ENCODE data around the gene MZT1.

MZT1 gene

GRCh38 chr13:72694314-72694713, 33.1 kb downstream of the MZT1 start:
- H3K36me3 ChIP-seq (replicated peaks): no peaks in the 10 kb centered on the region
- H3K4me3 ChIP-seq (ENCODE audit: low read depth, low read length): no peak overlapping the region
- in situ Hi-C loops (cut with HindIII; ENCODE audit: low pct_ligation_motif_present, low sequenced_read_pairs): no loop called here
- H3K27ac ChIP-seq: no peak overlapping the region
- TF ChIP-seq CTCF (IDR thresholded peaks at IDR 0.05; ENCODE audit: low read depth, low read length, missing control alignments): no peak
- DNase-seq: no peak
- H3K27me3 ChIP-seq (replicated peaks): no peaks in the 10 kb centered on the region

- in situ Hi-C loops (cut with HindIII; ENCODE audit: low pct_ligation_motif_present, low sequenced_read_pairs): no loop called here
- H3K27ac ChIP-seq: no peak overlapping the region
- TF ChIP-seq CTCF (IDR thresholded peaks at IDR 0.05; ENCODE audit: low read depth, low read length, missing control alignments): no peak
- no peaks in the 10 kb centered on the region for H3K27me3 ChIP-seq (replicated peaks)
- no peak overlapping the region for H3K4me3 ChIP-seq (ENCODE audit: low read depth, low read length)
- no peaks in the 10 kb centered on the region for H3K36me3 ChIP-seq (replicated peaks)
- DNase-seq: no peak
Measured at GRCh38 chr13:72693832-72694231, 33.6 kb downstream of the MZT1 start.

- Histone ChIP-seq H3K27me3 (replicated peaks) (no peaks in the 10 kb centered on the region), H3K27ac (no peak overlapping the region), H3K4me3 (ENCODE audit: low read depth, low read length) (no peak overlapping the region), H3K36me3 (replicated peaks) (no peaks in the 10 kb centered on the region)
- DNase-seq: no peak
- no peak for TF ChIP-seq CTCF (IDR thresholded peaks at IDR 0.05; ENCODE audit: low read depth, low read length, missing control alignments)
- in situ Hi-C loops (cut with HindIII; ENCODE audit: low pct_ligation_motif_present, low sequenced_read_pairs): no loop called here
Measured at GRCh38 chr13:72692884-72693514, 34.4 kb downstream of the MZT1 start.

- no peak for TF ChIP-seq CTCF (IDR thresholded peaks at IDR 0.05; ENCODE audit: low read depth, low read length, missing control alignments)
- no peak overlapping the region for H3K4me3 ChIP-seq (ENCODE audit: low read depth, low read length)
- DNase-seq: no peak
- no peaks in the 10 kb centered on the region for H3K27me3 ChIP-seq (replicated peaks)
- H3K27ac ChIP-seq: no peak overlapping the region
- H3K36me3 ChIP-seq (replicated peaks): no peaks in the 10 kb centered on the region
- in situ Hi-C loops (cut with HindIII; ENCODE audit: low pct_ligation_motif_present, low sequenced_read_pairs): no loop called here
Measured at GRCh38 chr13:72689181-72689696, 38.2 kb downstream of the MZT1 start.

- Histone ChIP-seq H3K27me3 (replicated peaks) (no peaks in the 10 kb centered on the region), H3K27ac (no peak overlapping the region), H3K4me3 (ENCODE audit: low read depth, low read length) (no peak overlapping the region), H3K36me3 (replicated peaks) (no peaks in the 10 kb centered on the region)
- in situ Hi-C loops (cut with HindIII; ENCODE audit: low pct_ligation_motif_present, low sequenced_read_pairs): no loop called here
- no peak for TF ChIP-seq CTCF (IDR thresholded peaks at IDR 0.05; ENCODE audit: low read depth, low read length, missing control alignments)
- DNase-seq: no peak
Measured at GRCh38 chr13:72686766-72687165, 40.7 kb downstream of the MZT1 start.

GRCh38 chr13:72680353-72680752, 47.1 kb downstream of the MZT1 start:
- no peak for TF ChIP-seq CTCF (IDR thresholded peaks at IDR 0.05; ENCODE audit: low read depth, low read length, missing control alignments)
- no peak for DNase-seq
- Histone ChIP-seq H3K4me3 (ENCODE audit: low read depth, low read length) (no peak overlapping the region), H3K27me3 (replicated peaks) (no peaks in the 10 kb centered on the region), H3K36me3 (replicated peaks) (no peaks in the 10 kb centered on the region), H3K27ac (no peak overlapping the region)
- in situ Hi-C loops (cut with HindIII; ENCODE audit: low pct_ligation_motif_present, low sequenced_read_pairs): no loop called here

Measured in brain microvascular endothelial cell (primary cell).